Spleen (tissue), 11 donors: ENCODE measurements around the gene GUCA1A. TPM values are rescaled to one million over a fixed set of nuclear protein-coding genes. Genes with fewer than 3 reads are reported as not detected.

ENCODE experiments used
- DNase-seq: peaks from one replicate; pipeline ENCODE4 v3.0.0-alpha.2; 2020
- H3K27ac ChIP-seq, 8 donors: fragments of 200-600 bp; sonication (generic) in 7 of 8; 1 replicate in 4 of 8; 2 replicates in 4 of 8; pipeline versions ENCODE4 v1.5.0 to v1.8.0; 2016 to 2021; ENCODE audit warnings: inconsistent platforms in 4 of 8, mild to moderate bottlenecking in 4 of 8, moderate library complexity in 1 of 8
- H3K27me3 ChIP-seq, 7 donors: fragments of 200-600 bp; sonication (generic) in 6 of 7; replicated peaks in 1 of 7; 1 replicate in 4 of 7; 2 replicates in 3 of 7; pipeline versions ENCODE4 v1.5.0 to v1.8.0; 2016 to 2021; ENCODE audit warnings: inconsistent platforms in 3 of 7, mild to moderate bottlenecking in 1 of 7
- H3K36me3 ChIP-seq, 6 donors: fragments of 200-600 bp; sonication (generic) in 5 of 6; 1 replicate in 4 of 6; 2 replicates in 2 of 6; pipeline versions ENCODE4 v1.5.0 to v1.8.0; 2016 to 2021; ENCODE audit warnings: inconsistent platforms in 2 of 6
- H3K4me1 ChIP-seq, 6 donors: fragments of 200-600 bp; sonication (generic) in 5 of 6; 1 replicate in 3 of 6; 2 replicates in 3 of 6; pipeline versions ENCODE4 v1.5.0 to v1.8.0; 2016 to 2021; ENCODE audit warnings: inconsistent platforms in 3 of 6
- H3K4me3 ChIP-seq, 8 donors: fragments of 200-600 bp; sonication (generic) in 7 of 8; 1 replicate in 4 of 8; 2 replicates in 4 of 8; pipeline versions ENCODE4 v1.5.0 to v1.8.0; 2016 to 2021; ENCODE audit warnings: inconsistent platforms in 4 of 8, mild to moderate bottlenecking in 4 of 8, moderate library complexity in 2 of 8
- H3K9me3 ChIP-seq, 8 donors: fragments of 200-600 bp; sonication (generic) in 7 of 8; 1 replicate in 4 of 8; 2 replicates in 4 of 8; pipeline versions ENCODE4 v1.5.0 to v1.8.0; 2016 to 2021; ENCODE audit warnings: inconsistent platforms in 4 of 8
- POLR2A ChIP-seq, 3 donors: fragments of 450-650 bp; IDR thresholded peaks; one replicate each; pipeline ENCODE4 v1.5.1; 2017; ENCODE audit warnings: antibody characterized with exemption in 3 of 3, mild to moderate bottlenecking in 1 of 3
- POLR2AphosphoS5 ChIP-seq, 3 donors: sonication (generic); formaldehyde crosslinking; IDR thresholded peaks; one replicate each; pipeline ENCODE4 v1.5.1; 2017; ENCODE audit warnings: antibody characterized with exemption in 3 of 3
- WGBS, 5 donors: extraction: QIAGEN DNeasy Blood & Tissue Kit in 3 of 5; methylation state at CpG; one replicate each; pipeline versions ENCODE4 v1.1.5 to v1.1.7; 2013 to 2018; 5-methylcytosine and 5-hydroxymethylcytosine counted together
- intact Hi-C: fragments of 100-400 bp; cut with DNase I; formaldehyde crosslinking; loops from one replicate; pipeline ENCODE4 v1.15.0; 2023; ENCODE audit warnings: low total_unique reads
- polyA plus RNA-seq, 3 donors: library from polyadenylated mRNA; stranded (reverse); fragments of 200-250 nt; gene quantifications; one replicate each; pipeline ENCODE4 v1.2.1, GENCODE V29; 2013
- total RNA-seq, 7 donors: library from RNA; depleted of rRNA in 3 of 7; stranded (reverse); fragments of >200 nt in 3 of 7; fragmentation: NEBNext Ultra II Directional in 4 of 7; extraction: Animal tissue kit (Norgen Biotek cat#: 25700) in 4 of 7; gene quantifications; one replicate each; pipeline versions ENCODE4 v1.1.0 to v1.2.1, GENCODE V29; 2016 to 2021
- TF ChIP-seq, protein P1 (sequence below), 11 experiments: fragments of 200-600 bp in 7 of 11; fragments of 450-650 bp in 4 of 11; sonication (generic) in 4 of 11; IDR thresholded peaks in 8 of 11; conservative IDR thresholded peaks in 3 of 11; 1 replicate in 7 of 11; 2 replicates in 4 of 11; pipeline versions ENCODE4 v1.4.0 to v1.8.0; 2016 to 2021; ENCODE audit warnings: antibody characterized with exemption in 11 of 11, inconsistent platforms in 4 of 11, mild to moderate bottlenecking in 1 of 11
- donor health status: healthy with polysubstance abuse.
- donor health status: DM: no; HTN: no; CAD: no; lungs with moderate emphysema.
- donor health status: DM: no; HTN: no; CAD: no.
- donor health status: Bipolar disorder and iron deficiency.
- donor health status: healthy.
- donor health status: DM: no; HTN: no; CAD: no.
- donor health status: DM: yes; HTN: yes; CAD: no.

The GUCA1A gene
- total and polyA plus RNA-seq, 10 donors = 0.11 TPM; not detected in 9

DNA sequence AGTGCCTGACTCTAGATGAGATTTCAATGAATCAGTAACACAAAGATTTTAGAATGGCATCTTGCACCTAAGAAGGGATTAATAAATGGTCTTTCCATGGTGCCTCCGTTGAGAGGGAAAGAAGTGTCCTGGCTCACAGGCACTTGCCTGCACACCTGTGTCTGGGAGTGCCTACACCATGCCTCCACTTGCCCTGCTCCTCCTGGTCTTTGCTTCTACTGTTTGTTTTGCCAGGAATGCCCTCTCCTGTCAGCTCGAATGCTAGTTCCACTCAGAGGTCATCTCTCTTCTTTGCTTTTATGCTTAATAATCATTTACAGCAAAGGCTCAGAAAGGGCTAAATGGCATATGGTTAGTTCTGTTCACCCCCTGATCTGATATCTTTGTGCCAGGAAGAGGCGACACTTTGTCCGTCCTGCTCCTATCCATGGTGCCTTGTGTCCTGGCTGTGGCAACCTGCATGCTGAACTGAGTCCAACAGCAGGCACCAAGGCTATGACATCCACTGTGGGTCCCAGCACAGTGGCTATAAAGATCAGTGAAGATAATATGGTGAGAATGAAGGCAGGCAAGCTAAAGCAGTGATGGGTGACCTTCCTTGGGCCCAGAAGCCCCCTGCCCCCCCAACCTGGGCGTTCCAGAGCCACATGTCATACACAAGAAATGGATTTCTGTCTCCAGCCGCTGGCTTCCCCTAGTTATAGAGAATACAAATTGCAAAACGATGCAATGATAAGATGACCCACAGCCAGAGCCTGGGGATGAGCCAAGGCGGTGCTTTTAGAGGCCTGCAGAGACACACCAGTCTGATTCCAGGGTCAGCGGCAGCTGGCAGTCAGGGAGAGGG lies 32.2 kb upstream of the GUCA1A start:
- TF ChIP-seq POLR2A (IDR thresholded peaks at IDR 0.05) = no peak
- TF ChIP-seq POLR2AphosphoS5 (IDR thresholded peaks at IDR 0.05) = no peak
- TF ChIP-seq, protein P1, sequence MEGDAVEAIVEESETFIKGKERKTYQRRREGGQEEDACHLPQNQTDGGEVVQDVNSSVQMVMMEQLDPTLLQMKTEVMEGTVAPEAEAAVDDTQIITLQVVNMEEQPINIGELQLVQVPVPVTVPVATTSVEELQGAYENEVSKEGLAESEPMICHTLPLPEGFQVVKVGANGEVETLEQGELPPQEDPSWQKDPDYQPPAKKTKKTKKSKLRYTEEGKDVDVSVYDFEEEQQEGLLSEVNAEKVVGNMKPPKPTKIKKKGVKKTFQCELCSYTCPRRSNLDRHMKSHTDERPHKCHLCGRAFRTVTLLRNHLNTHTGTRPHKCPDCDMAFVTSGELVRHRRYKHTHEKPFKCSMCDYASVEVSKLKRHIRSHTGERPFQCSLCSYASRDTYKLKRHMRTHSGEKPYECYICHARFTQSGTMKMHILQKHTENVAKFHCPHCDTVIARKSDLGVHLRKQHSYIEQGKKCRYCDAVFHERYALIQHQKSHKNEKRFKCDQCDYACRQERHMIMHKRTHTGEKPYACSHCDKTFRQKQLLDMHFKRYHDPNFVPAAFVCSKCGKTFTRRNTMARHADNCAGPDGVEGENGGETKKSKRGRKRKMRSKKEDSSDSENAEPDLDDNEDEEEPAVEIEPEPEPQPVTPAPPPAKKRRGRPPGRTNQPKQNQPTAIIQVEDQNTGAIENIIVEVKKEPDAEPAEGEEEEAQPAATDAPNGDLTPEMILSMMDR (IDR thresholded peaks at IDR 0.05 in 8 of 11, conservative IDR thresholded peaks at IDR 0.05 in 3 of 11) = no peak
- Histone ChIP-seq H3K4me1 (peaks cover 0 to 26% (median 16%) of the 10 kb centered on the region in 6 donors), H3K9me3 (no peaks in the 10 kb centered on the region), H3K27ac (no peak overlapping the region), H3K27me3 (peaks cover 0 to 39% (median 29%) of the 10 kb centered on the region in 7 donors), H3K4me3 (no peak overlapping the region), H3K36me3 (no peaks in the 10 kb centered on the region)
- no peak for DNase-seq
- WGBS, 5 donors = 85 to 90% (median 87%) methylated on average over 9 of the region's 9 CpGs
- intact Hi-C loops = no loop called here

DNA sequence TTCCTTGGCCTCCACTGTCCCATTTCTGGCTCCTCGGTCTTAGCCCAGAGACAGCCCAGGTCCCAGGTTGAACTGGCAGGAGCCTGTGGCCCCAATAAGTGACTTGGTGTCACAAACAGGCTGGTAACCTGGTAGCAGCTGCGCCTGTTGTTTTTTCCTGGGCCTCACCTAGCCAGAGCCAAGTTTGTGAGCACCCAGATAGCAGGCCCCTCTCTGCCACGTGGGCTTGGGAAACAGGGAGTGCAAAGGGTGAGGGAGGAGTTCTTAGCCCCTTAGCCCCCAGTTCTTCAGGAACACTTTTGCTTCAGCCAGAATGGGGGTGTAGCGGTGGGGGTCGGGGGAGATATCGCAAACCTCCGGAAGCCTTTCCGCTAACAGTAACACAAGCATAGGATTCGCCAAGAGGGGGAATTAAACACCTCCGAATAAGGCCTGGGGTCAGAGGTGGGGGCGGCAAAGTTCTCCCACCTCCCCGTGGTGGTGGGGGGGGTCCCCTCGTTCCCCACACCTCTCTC lies 31.5 kb upstream of the GUCA1A start:
- H3K4me3 ChIP-seq = peak overlapping the region in 1 of 8 donors; percentile 64
- TF ChIP-seq POLR2A (IDR thresholded peaks at IDR 0.05) (no peak), POLR2AphosphoS5 (IDR thresholded peaks at IDR 0.05) (no peak)
- TF ChIP-seq, protein P1 (IDR thresholded peaks at IDR 0.05 in 8 of 11, conservative IDR thresholded peaks at IDR 0.05 in 3 of 11) = no peak
- intact Hi-C loops = no loop called here
- no peak overlapping the region for H3K27ac ChIP-seq
- 65 to 74% (median 67%) methylated on average over 12 to 13 of the region's 13 CpGs for WGBS, 5 donors
- H3K4me1 ChIP-seq = peaks cover 0 to 26% (median 15%) of the 10 kb centered on the region in 6 donors
- H3K9me3 ChIP-seq = no peaks in the 10 kb centered on the region
- no peaks in the 10 kb centered on the region for H3K36me3 ChIP-seq
- peaks cover 0 to 39% (median 29%) of the 10 kb centered on the region in 7 donors for H3K27me3 ChIP-seq
- DNase-seq = no peak

DNA sequence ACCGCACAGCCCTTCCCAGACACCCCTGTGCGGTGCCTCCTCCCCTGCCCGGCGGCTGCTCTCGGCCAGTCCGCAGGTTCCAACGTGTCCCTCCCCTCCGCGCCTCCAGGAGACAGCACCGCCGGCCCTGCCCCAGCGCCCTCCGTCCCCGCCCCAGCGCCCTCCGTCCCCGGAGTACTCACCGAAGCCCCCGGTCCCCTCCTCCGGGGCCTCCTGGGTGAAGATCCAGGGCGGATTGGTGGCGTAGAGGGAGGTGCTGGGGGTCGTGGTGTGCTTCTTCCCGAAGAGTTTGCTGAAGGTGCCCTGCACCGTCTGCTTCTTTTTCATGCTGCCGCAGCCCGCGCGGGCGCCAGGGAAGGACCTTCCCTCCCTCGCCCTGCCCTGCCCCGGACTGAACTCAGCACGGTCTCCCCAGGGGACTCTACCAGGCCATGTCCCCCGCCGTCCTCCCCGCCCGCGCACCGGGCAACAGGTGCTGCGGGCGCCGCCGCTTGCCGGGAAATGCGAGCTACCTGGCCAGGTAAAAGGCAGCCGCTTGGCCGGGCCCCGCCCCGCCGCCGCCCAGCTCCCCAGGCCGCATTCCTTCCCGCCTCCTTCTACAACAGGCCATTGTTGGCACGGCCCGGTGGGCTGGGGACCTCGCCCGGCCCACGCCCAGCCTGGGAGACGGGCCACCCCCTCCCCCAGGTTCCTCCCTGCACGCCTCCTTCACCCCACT lies 30.9 kb upstream of the GUCA1A start, which contains the start of gene C6orf132:
Gene C6orf132 (minus strand): TSS at position 503 of the 718 bp plus-strand sequence. CDS start 176 bp downstream, at position 327.
- Histone ChIP-seq H3K27ac (no peak within 1 kb of the TSS), H3K36me3 (no peaks in the 10 kb centered on the region), H3K4me1 (peaks cover 0 to 26% (median 14%) of the 10 kb centered on the region in 6 donors), H3K4me3 (peak within 1 kb of the TSS in 7 of 8 donors; percentile 9 to 64 (median 30)), H3K9me3 (no peaks in the 10 kb centered on the region), H3K27me3 (peaks cover 0 to 39% (median 29%) of the 10 kb centered on the region in 7 donors)
- intact Hi-C loops = no loop called here
- DNase-seq = no peak
- TF ChIP-seq POLR2A (IDR thresholded peaks at IDR 0.05) (no peak), POLR2AphosphoS5 (IDR thresholded peaks at IDR 0.05) (peak in 1 of 3 donors; percentile 23)
- WGBS, 5 donors = 4 to 7% (median 4%) methylated on average over 44 to 60 of the region's 60 CpGs

DNA sequence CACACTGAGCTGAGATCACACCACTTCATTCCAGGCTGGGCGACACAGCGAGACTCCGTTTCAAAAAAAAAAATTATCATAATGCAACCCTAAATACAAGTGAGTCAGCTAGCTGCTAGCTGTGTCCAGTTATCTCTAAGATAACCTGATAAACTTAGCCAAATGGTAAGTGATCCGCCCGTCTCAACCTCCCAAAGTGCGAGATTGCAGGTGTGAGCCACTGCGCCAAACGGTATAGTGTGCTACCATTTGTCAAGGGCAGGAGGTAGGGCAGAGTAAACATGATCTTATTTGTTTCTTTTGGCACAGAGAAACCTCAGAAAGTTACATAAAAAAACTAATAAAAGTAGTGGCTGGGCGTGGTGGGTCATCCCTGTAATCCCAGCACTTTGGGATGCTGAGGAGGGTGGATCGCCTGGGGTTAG lies 26.0 kb upstream of the GUCA1A start:
- Histone ChIP-seq H3K9me3 (no peaks in the 10 kb centered on the region), H3K36me3 (no peaks in the 10 kb centered on the region), H3K27me3 (peaks cover 0 to 23% (median 18%) of the 10 kb centered on the region in 7 donors), H3K4me3 (no peak overlapping the region), H3K4me1 (peaks cover 0 to 11% (median 8%) of the 10 kb centered on the region in 6 donors), H3K27ac (no peak overlapping the region)
- 89 to 96% (median 89%) methylated on average over 10 of the region's 10 CpGs for WGBS, 5 donors
- TF ChIP-seq, protein P1 (IDR thresholded peaks at IDR 0.05 in 8 of 11, conservative IDR thresholded peaks at IDR 0.05 in 3 of 11) = no peak
- no peak for TF ChIP-seq POLR2AphosphoS5 (IDR thresholded peaks at IDR 0.05)
- no peak for TF ChIP-seq POLR2A (IDR thresholded peaks at IDR 0.05)
- intact Hi-C loops = no loop called here
- no peak for DNase-seq
